DND-41 (cell line): Measurements from ENCODE around the gene GFOD2.

Source experiments
- ATAC-seq: fragments of 200-7000 bp; cut with Tn5 transposase; 3 replicates; pipeline ENCODE4 v1.9.1; 2021; ENCODE audit warnings: low read depth; ENCODE audit not compliant: insufficient read depth
- DNase-seq: peaks from one replicate; pipeline ENCODE4 v3.0.0-alpha.2; 2020
- H2AFZ ChIP-seq: 2 replicates; pipeline ENCODE4 v1.6.0; 2012; ENCODE audit warnings: low read depth, low read length
- H3K27ac ChIP-seq: 2 replicates; pipeline ENCODE4 v1.5.1; 2012; ENCODE audit warnings: low read length, inconsistent platforms
- H3K27me3 ChIP-seq: fragments of 200-600 bp; sonication (generic); 2 replicates; pipeline ENCODE4 v1.6.0; 2012; ENCODE audit warnings: low read length, mild to moderate bottlenecking, inconsistent platforms; ENCODE audit not compliant: insufficient read depth, poor library complexity
- H3K36me3 ChIP-seq: 2 replicates; pipeline ENCODE4 v1.5.1; 2012; ENCODE audit warnings: low read length, inconsistent platforms; ENCODE audit not compliant: insufficient read depth
- H3K4me1 ChIP-seq: 2 replicates; pipeline ENCODE4 v1.5.1; 2012; ENCODE audit warnings: mild to moderate bottlenecking, low read length; ENCODE audit not compliant: insufficient read depth
- H3K4me2 ChIP-seq: 2 replicates; pipeline ENCODE4 v1.6.0; 2012; ENCODE audit warnings: mild to moderate bottlenecking, moderate library complexity, low read length, inconsistent platforms; ENCODE audit not compliant: insufficient read depth
- H3K4me3 ChIP-seq, 2 experiments: fragments of 200-600 bp in 1 of 2; shearing (Covaris generic) in 1 of 2; 2 replicates each; pipeline ENCODE4 v1.5.1; 2012 to 2016; ENCODE audit warnings: inconsistent platforms in 2 of 2, low read length in 2 of 2, mild to moderate bottlenecking in 2 of 2, low read depth in 1 of 2, moderate library complexity in 1 of 2
- H3K79me2 ChIP-seq: 2 replicates; pipeline ENCODE4 v1.6.0; 2012; ENCODE audit warnings: low read length, inconsistent platforms; ENCODE audit not compliant: insufficient read depth
- H3K9ac ChIP-seq: 2 replicates; pipeline ENCODE4 v1.6.0; 2012; ENCODE audit warnings: low read depth, mild to moderate bottlenecking, inconsistent platforms, low read length, moderate library complexity
- H3K9me3 ChIP-seq: 2 replicates; pipeline ENCODE4 v1.5.1; 2012; ENCODE audit warnings: low read length, moderate library complexity, mild to moderate bottlenecking, inconsistent platforms; ENCODE audit not compliant: insufficient read depth, severe bottlenecking
- H4K20me1 ChIP-seq: 2 replicates; pipeline ENCODE4 v1.6.0; 2012; ENCODE audit warnings: low read length; ENCODE audit not compliant: insufficient read depth
- CTCF ChIP-seq: IDR thresholded peaks from 2 replicates; pipeline ENCODE4 v1.5.1; 2012; ENCODE audit warnings: borderline replicate concordance, low read length, moderate library complexity, mild to moderate bottlenecking; ENCODE audit not compliant: poor library complexity, severe bottlenecking; ENCODE audit errors: extremely low read depth
- EZH2 ChIP-seq: IDR thresholded peaks from 3 replicates; pipeline ENCODE4 v1.6.1; 2012; ENCODE audit warnings: borderline replicate concordance, low read depth, mild to moderate bottlenecking, moderate library complexity, low read length, inconsistent platforms; ENCODE audit not compliant: severe bottlenecking

GFOD2 gene

GRCh38 chr16:67647111-67647651 lies 71.9 kb downstream of the GFOD2 start:
- no peak for ATAC-seq
- peak overlapping the region; percentile 70; the same call in 1 of the 2 replicates for H3K4me2 ChIP-seq
- no peak overlapping the region for H2AFZ ChIP-seq
- TF ChIP-seq CTCF (no peak), EZH2 (no peak)
- no peak for DNase-seq
- H3K79me2 ChIP-seq = peaks cover 33% of the 10 kb centered on the region
- 0 out of 2 replicates have a peak overlapping the region, but pooled peaks have one; percentile 96 for H3K9ac ChIP-seq
- H3K27ac ChIP-seq = no peak overlapping the region
- H3K4me3 ChIP-seq = no peak overlapping the region
- peaks cover 35% of the 10 kb centered on the region for H3K4me1 ChIP-seq
- no peaks in the 10 kb centered on the region for H3K9me3 ChIP-seq
- H3K27me3 ChIP-seq = no peaks in the 10 kb centered on the region
- peaks cover 13% of the 10 kb centered on the region for H4K20me1 ChIP-seq
- peaks cover 64% of the 10 kb centered on the region for H3K36me3 ChIP-seq

- no peaks in the 10 kb centered on the region for H3K9me3 ChIP-seq
- H3K27ac ChIP-seq = peak overlapping the region; percentile 96
- H3K4me2 ChIP-seq = peak overlapping the region; percentile 70
- no peaks in the 10 kb centered on the region for H3K27me3 ChIP-seq
- DNase-seq = peak; percentile 42
- peaks cover 48% of the 10 kb centered on the region for H3K36me3 ChIP-seq
- H3K4me1 ChIP-seq = peaks cover 35% of the 10 kb centered on the region
- TF ChIP-seq CTCF (no peak), EZH2 (no peak)
- H4K20me1 ChIP-seq = peaks cover 3% of the 10 kb centered on the region; the same call in 1 of the 2 replicates
- peaks cover 33% of the 10 kb centered on the region for H3K79me2 ChIP-seq
- H2AFZ ChIP-seq = peak overlapping the region; percentile 86
- peak overlapping the region; percentile 96 for H3K9ac ChIP-seq
- peak; percentile 33 for ATAC-seq
- peak overlapping the region; percentile 57 to 59; a peak in 3 of 4 replicates for H3K4me3 ChIP-seq
Measured at GRCh38 chr16:67645397-67646121, 73.6 kb downstream of the GFOD2 start.

DNA sequence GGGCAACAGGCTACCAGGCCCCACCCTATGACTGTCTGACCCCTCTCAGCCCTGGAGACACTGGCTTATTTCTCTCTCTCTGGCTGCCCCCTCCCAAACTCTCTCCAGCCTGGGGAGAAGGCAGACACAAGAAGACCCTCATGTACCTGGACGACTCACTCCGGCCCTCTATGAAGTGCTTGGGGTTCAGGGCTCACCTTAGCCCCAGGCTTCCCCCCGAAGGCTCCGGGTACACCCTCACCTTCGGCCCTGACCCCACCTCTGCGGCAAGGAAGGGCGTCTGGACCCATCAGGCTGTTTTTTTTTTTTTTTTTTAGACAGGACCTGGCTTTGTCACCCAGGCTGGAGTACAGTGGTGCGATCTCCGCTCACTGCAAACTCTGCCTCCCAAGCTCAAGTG lies 75.1 kb downstream of the GFOD2 start:
- Histone ChIP-seq H3K9me3 (no peaks in the 10 kb centered on the region), H3K4me1 (peaks cover 35% of the 10 kb centered on the region), H3K36me3 (peaks cover 38% of the 10 kb centered on the region), H3K9ac (peak overlapping the region; percentile 96), H3K79me2 (peaks cover 31% of the 10 kb centered on the region), H3K4me3 (peak overlapping the region in 1 of 2 experiments; percentile 59; a peak in 2 of 4 replicates), H3K4me2 (peak overlapping the region; percentile 70), H3K27me3 (no peaks in the 10 kb centered on the region), H3K27ac (peak overlapping the region; percentile 96), H4K20me1 (peaks cover 3% of the 10 kb centered on the region; the same call in 1 of the 2 replicates), H2AFZ (peak overlapping the region; percentile 86)
- TF ChIP-seq CTCF (no peak), EZH2 (no peak)
- ATAC-seq = no peak
- no peak for DNase-seq
